ENCODE results near the gene FSTL5.

Gene FSTL5

DNA sequence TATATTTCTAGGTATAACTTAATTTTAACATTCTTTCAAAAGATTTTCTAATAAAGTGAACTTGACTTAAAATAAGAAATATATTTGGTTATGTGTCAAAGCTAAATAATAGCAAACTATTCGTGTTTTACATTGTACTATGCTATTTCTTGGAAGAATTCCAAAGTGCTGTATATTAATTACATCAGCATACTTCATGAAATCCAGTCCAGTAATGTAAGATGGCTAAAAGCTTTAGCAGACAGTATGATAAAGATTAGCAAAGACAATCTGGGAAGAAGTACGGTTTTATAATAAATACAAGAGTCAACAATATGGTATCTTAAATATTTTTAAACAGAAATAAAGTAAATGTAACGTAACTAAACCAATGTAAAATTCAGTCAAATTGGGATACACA is 125.7 kb downstream of the FSTL5 start:
- H3K36me3 Mint-ChIP-seq (ENCODE audit: low read depth) = no peaks in the 10 kb centered on the region
- H3K9me3 Mint-ChIP-seq = peaks cover 12% of the 10 kb centered on the region
- intact Hi-C loops (cut with micrococcal nuclease) = no loop called here
- no peak overlapping the region for H3K4me3 Mint-ChIP-seq
- H3K27me3 Mint-ChIP-seq = no peaks in the 10 kb centered on the region
- H3K27ac Mint-ChIP-seq = no peak overlapping the region
- H3K4me1 Mint-ChIP-seq (ENCODE audit: low read depth) = no peaks in the 10 kb centered on the region

DNA sequence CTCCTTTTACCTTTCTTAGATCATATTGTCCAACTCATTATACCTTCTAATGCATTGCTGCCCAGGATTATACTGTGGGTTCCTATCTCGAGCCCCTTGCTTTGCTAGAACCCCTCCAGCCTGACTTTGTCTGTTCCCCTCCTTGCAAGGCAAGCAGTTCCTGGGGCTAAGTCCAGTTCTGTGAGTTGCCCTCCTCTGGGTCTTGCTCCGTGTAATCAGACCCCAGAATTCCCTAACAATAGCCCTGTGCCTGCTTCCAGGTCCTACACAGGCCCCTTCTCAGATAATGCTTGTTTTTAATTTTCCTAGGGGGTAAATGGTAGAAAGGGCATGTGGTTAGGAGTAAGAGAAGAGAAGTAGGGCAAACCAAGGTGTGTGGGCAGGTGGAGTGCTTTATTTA is 145.9 kb downstream of the FSTL5 start:
- Mint-ChIP-seq H3K9me3 (no peaks in the 10 kb centered on the region), H3K27ac (no peak overlapping the region), H3K36me3 (ENCODE audit: low read depth) (no peaks in the 10 kb centered on the region), H3K4me1 (ENCODE audit: low read depth) (peaks cover 10% of the 10 kb centered on the region), H3K27me3 (no peaks in the 10 kb centered on the region), H3K4me3 (no peak overlapping the region)
- intact Hi-C loops (cut with micrococcal nuclease) = no loop called here

DNA sequence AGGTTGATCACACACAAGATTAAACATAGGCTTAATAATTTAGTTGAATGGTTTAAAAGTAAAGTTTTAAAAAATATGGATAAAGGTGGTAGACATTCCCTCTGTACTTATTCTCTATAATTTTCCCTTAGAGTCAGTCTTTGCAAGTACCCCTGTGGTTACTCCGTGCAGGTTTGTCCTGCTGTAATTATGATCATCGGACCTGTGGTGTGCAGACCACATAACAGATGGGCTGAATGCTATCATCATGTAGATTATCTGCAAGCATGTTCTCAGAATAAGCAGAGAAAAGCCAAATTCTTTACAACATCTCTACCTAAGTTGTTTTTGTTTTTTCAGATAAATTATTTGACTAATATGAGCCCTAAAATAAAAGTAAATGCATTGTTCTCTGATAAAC is 146.8 kb downstream of the FSTL5 start:
- Mint-ChIP-seq H3K9me3 (no peaks in the 10 kb centered on the region), H3K36me3 (ENCODE audit: low read depth) (no peaks in the 10 kb centered on the region), H3K4me3 (no peak overlapping the region), H3K27ac (no peak overlapping the region), H3K4me1 (ENCODE audit: low read depth) (peaks cover 10% of the 10 kb centered on the region), H3K27me3 (no peaks in the 10 kb centered on the region)
- intact Hi-C loops (cut with micrococcal nuclease) = no loop called here

DNA sequence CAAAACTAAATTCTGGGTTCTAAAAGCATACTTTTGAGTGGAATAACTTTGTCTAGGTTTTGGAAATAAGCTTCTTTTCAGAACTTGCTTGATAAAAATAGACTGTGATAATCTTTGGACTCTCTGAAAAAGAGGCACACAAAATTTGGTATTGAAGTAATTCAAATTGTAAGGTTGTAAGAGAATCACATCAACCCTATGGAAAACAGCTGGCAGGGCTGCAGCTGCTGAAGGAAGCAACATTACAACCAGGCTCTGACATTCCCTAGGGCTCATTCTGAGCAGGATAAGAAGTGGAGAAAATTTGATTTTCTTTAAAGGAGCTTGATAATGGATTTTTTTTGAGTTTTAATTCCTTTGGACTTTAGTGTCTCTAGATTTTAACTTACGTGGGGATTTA is 147.6 kb downstream of the FSTL5 start:
- intact Hi-C loops (cut with micrococcal nuclease) = no loop called here
- Mint-ChIP-seq H3K4me1 (ENCODE audit: low read depth) (peaks cover 10% of the 10 kb centered on the region), H3K36me3 (ENCODE audit: low read depth) (no peaks in the 10 kb centered on the region), H3K27me3 (no peaks in the 10 kb centered on the region), H3K4me3 (no peak overlapping the region), H3K9me3 (no peaks in the 10 kb centered on the region), H3K27ac (no peak overlapping the region)

DNA sequence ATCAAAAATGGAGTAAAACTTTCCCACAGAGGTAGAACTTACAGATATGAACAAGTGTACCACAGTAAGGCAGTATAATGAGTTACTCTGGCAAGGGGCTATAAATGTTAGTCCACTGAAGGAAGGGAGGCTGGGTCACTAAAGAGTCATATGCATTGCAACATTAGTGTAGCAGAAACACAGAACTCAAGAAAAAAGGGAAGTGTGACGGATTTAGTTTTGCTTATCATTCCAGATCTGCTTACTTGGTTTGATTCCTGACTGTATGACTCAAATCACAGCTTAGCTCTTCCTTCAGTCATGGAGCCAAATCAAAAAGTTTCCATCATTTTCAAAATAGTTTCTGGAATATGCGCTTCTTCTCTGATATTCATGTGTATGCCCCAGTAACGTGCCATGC is 148.7 kb downstream of the FSTL5 start:
- Mint-ChIP-seq H3K27me3 (no peaks in the 10 kb centered on the region), H3K4me3 (no peak overlapping the region), H3K27ac (no peak overlapping the region), H3K4me1 (ENCODE audit: low read depth) (peaks cover 10% of the 10 kb centered on the region), H3K9me3 (no peaks in the 10 kb centered on the region), H3K36me3 (ENCODE audit: low read depth) (no peaks in the 10 kb centered on the region)
- intact Hi-C loops (cut with micrococcal nuclease) = no loop called here

DNA sequence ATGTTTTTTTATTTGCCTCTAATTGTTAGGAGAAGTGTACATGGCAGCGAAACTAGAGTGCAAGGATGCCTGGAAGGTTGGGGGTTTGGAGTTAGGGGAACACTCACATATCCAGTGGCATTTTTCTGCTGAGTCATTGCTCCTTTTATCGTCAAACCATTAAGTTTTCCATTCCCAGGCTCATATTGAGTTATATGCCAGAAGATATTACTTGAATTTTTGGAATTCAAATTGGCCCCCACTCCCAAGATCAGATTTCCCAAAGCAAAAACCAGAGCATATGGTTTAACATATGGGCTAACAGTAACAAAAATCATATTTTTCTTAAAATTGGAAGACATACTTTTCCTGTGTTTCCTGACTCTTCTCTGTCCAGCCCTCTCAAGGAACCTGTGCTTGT is 152.7 kb downstream of the FSTL5 start:
- H3K36me3 Mint-ChIP-seq (ENCODE audit: low read depth) = no peaks in the 10 kb centered on the region
- intact Hi-C loops (cut with micrococcal nuclease) = no loop called here
- peaks cover 10% of the 10 kb centered on the region for H3K4me1 Mint-ChIP-seq (ENCODE audit: low read depth)
- no peaks in the 10 kb centered on the region for H3K9me3 Mint-ChIP-seq
- H3K4me3 Mint-ChIP-seq = no peak overlapping the region
- H3K27me3 Mint-ChIP-seq = no peaks in the 10 kb centered on the region
- no peak overlapping the region for H3K27ac Mint-ChIP-seq

DNA sequence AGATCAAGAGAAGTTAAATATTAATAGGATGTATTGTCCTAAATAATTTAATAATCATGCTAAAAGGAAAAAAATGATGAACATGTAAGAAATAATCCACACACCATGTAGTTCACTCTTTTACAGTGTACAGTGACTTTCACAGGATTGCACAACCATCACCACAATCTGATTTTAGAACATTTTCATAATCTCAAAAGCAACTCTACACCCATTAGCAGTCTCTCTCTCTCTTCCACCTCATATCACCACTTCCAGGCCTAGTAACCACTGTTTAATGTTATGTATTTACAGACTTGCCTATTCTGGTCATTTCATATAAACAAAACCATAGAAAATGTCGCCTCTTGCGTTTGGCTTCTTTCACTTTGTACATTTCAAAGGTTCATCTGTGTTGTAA is 153.4 kb downstream of the FSTL5 start:
- Mint-ChIP-seq H3K27me3 (no peaks in the 10 kb centered on the region), H3K4me3 (no peak overlapping the region), H3K27ac (no peak overlapping the region), H3K4me1 (ENCODE audit: low read depth) (peaks cover 5% of the 10 kb centered on the region), H3K36me3 (ENCODE audit: low read depth) (no peaks in the 10 kb centered on the region), H3K9me3 (no peaks in the 10 kb centered on the region)
- intact Hi-C loops (cut with micrococcal nuclease) = no loop called here

DNA sequence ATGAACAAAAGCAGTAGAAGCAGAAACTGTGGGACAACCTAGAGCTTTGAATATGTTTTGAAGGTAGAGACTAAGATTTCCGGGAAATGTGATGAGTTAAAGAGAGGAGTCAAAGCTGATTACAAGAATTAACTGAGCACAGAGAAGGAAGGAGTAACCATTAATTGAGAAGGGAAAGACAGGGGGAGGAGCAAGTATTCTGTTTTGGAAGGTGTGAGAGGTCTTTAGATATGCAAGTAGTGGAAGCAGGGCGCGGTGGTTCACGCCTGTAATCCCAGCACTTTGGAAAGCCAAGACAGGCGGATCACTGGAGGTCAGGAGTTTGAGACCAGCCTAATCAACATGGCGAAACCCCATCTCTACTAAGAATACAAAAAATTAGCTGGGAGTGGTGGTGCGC is 171.5 kb downstream of the FSTL5 start:
- Mint-ChIP-seq H3K27ac (no peak overlapping the region), H3K27me3 (no peaks in the 10 kb centered on the region), H3K36me3 (ENCODE audit: low read depth) (no peaks in the 10 kb centered on the region), H3K4me3 (no peak overlapping the region), H3K9me3 (no peaks in the 10 kb centered on the region), H3K4me1 (ENCODE audit: low read depth) (no peaks in the 10 kb centered on the region)
- intact Hi-C loops (cut with micrococcal nuclease) = no loop called here

DNA sequence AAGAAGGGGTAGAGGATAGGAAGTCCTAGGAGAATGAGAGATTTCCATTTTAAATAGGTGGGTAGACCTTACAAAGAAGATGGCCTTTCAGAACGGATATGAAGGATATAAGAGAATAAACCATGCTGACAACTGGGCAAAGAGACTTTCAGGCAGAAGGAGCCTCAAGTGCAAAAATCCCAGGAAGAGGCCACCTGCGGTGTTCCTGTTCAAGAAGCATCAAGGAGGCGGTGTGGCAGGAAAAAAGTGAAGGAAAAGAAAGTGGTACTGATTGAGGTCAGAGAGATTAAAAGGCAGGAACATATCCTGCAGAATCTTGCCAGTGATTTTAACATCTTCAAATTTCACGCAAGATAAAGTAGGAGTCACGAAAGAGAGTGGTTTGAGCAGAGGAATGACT is 172.0 kb downstream of the FSTL5 start:
- Mint-ChIP-seq H3K27me3 (no peaks in the 10 kb centered on the region), H3K4me1 (ENCODE audit: low read depth) (no peaks in the 10 kb centered on the region), H3K4me3 (no peak overlapping the region), H3K9me3 (no peaks in the 10 kb centered on the region), H3K36me3 (ENCODE audit: low read depth) (no peaks in the 10 kb centered on the region), H3K27ac (no peak overlapping the region)
- intact Hi-C loops (cut with micrococcal nuclease) = no loop called here

DNA sequence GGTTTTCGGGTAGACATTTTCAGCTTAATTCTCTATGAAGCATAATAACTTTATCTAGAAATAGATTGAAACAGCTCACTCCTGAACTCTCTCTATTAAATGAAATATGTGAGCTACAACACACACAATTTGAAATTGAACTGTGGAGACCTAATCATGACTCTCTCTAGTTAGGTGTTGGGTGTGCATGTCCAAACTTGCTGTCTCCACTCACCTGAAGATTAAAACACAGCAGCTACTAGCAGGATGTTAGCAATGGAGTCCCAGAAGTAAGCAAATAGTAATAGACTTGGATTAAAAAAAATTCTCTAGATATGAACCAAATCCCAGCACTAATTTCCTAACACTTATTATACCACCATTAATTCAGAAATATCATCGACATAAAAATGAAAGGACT is 173.1 kb downstream of the FSTL5 start:
- Mint-ChIP-seq H3K4me1 (ENCODE audit: low read depth) (no peaks in the 10 kb centered on the region), H3K9me3 (no peaks in the 10 kb centered on the region), H3K36me3 (ENCODE audit: low read depth) (no peaks in the 10 kb centered on the region), H3K27ac (no peak overlapping the region), H3K4me3 (no peak overlapping the region), H3K27me3 (no peaks in the 10 kb centered on the region)
- intact Hi-C loops (cut with micrococcal nuclease) = no loop called here

DNA sequence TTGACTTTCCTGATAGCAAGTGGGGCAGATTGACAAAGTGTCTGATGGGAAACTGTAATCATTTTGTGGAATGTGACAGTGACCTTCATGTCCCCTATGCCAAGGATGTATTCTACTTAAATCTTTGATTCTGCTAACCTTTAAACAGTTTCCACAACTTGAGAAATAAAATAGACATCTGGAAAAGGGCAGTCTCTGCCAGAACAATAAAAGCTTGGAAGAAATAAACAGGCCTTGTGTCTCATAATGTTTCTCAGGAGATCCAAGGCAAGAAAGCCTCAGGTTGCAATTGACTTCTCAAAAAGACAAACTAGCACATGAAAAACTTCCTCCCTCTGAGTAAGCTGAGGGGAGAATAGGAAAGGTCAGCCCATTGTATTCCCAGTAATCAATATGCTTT is 174.9 kb downstream of the FSTL5 start:
- no peaks in the 10 kb centered on the region for H3K9me3 Mint-ChIP-seq
- no peaks in the 10 kb centered on the region for H3K36me3 Mint-ChIP-seq (ENCODE audit: low read depth)
- no peaks in the 10 kb centered on the region for H3K4me1 Mint-ChIP-seq (ENCODE audit: low read depth)
- no peak overlapping the region for H3K27ac Mint-ChIP-seq
- no peak overlapping the region for H3K4me3 Mint-ChIP-seq
- no peaks in the 10 kb centered on the region for H3K27me3 Mint-ChIP-seq
- intact Hi-C loops (cut with micrococcal nuclease) = no loop called here

DNA sequence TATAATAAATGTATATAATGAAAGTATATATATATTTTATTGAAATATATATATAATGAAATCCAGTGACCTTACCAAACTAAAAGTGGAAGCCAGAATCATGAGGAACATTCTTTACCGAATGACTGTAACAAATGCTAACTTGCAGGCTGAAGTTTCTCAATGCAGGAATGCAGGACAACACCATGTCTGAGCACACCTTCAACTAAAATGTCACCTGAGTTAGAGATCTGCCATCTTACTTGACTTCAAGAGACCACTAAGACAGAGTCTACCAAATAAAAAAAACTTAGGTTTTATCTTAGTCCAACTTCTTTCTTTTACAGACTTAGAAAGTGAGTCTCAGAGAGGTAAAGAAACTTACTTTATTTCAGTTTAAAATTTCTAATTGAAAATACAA is 176.2 kb downstream of the FSTL5 start:
- no peak overlapping the region for H3K4me3 Mint-ChIP-seq
- H3K4me1 Mint-ChIP-seq (ENCODE audit: low read depth) = no peaks in the 10 kb centered on the region
- no peak overlapping the region for H3K27ac Mint-ChIP-seq
- H3K9me3 Mint-ChIP-seq = no peaks in the 10 kb centered on the region
- no peaks in the 10 kb centered on the region for H3K27me3 Mint-ChIP-seq
- intact Hi-C loops (cut with micrococcal nuclease) = no loop called here
- H3K36me3 Mint-ChIP-seq (ENCODE audit: low read depth) = no peaks in the 10 kb centered on the region

DNA sequence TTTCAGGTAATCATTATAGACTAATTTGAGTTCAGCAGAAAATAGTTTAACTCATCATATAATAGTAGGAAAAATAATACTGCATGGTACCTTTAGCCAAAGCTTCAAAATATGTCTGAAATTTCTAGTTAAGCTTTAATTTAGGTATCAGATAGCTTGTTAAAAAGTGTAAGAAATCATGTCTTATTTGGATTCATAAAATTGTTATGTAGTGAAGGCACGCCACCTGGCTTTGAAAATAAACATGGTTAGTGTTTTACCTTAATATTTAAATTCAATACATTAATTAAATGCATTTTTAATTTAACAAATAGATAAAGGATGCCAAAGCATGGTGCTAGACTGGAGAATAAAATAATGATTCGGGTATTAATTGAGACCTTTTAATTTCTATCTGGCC is 211.4 kb downstream of the FSTL5 start:
- Mint-ChIP-seq H3K9me3 (no peaks in the 10 kb centered on the region), H3K4me3 (no peak overlapping the region), H3K27ac (no peak overlapping the region), H3K4me1 (ENCODE audit: low read depth) (no peaks in the 10 kb centered on the region), H3K36me3 (ENCODE audit: low read depth) (no peaks in the 10 kb centered on the region), H3K27me3 (no peaks in the 10 kb centered on the region)
- intact Hi-C loops (cut with micrococcal nuclease) = no loop called here

DNA sequence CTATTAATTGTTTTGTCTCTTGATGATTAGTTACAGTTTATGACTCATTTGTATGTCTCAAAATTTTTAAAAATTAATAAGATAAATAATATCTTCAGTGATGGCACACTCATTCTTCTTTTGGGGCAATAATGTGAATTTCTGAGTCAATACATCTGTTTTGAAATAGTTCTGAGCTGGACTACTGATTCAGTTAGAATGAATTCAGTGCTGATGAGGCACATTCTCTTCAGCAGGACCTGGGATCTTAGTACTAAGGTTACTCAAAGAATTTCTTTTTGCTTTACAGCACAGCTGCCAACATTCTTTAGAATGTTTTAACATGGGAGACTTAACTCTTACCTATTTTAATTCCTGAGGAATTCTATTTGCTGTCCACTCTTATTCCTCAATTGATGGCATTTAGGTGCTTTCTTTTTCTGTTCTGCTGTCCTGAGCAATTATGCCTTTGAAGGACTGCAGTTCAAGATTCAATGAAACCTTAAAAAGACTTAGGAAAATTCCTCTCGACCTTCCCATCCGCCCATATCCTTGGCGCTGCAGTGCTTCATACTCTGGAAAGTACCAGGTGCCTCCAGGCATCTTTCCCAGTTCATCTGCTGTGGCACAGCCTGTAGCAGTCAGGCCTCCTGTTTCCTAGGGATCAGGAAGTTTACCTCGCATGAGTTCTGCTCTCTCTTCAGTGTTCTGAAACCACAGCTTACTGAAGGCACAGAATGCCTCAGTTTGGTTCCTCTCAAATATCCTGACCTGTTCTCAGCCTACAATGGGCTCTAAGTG is 213.7 kb downstream of the FSTL5 start:
- Mint-ChIP-seq H3K36me3 (ENCODE audit: low read depth) (no peaks in the 10 kb centered on the region), H3K9me3 (no peaks in the 10 kb centered on the region), H3K4me1 (ENCODE audit: low read depth) (no peaks in the 10 kb centered on the region), H3K27me3 (no peaks in the 10 kb centered on the region), H3K4me3 (no peak overlapping the region), H3K27ac (no peak overlapping the region)
- intact Hi-C loops (cut with micrococcal nuclease) = no loop called here

DNA sequence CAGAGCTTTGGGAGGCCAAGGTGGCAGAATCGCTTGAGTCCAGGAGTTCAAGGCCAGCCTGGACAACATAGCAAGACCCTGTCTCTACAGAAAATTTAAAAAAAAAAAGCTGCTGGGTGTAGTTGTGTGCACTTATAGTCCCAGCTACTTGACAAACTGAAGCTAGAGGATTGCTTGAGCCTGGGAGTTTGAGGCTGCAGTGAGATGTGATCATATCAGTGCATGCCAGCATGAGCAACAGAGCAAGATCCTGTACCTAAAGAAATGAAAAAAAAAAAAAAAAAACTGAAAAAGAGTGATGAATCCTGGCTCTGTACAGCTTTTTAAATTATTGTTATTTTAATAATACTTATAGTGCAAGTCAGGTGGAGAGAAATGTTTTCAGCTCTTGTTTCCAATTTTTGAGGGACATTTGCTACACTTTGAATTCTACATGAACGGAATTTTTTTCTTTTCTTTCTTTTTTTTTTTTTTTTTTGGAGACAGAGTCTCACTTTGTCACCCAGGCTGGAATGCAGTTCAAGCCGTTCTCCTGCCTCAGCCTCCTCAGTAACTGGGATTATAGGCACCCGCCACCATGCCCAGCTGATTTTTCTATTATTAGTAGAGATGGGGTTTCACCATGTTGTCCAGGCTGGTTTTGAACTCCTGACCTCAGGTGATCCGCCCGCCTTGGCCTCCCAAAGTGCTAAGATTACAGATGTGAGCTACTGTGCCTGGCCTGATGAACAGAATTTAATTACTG is 215.6 kb downstream of the FSTL5 start:
- Mint-ChIP-seq H3K36me3 (ENCODE audit: low read depth) (no peaks in the 10 kb centered on the region), H3K4me3 (no peak overlapping the region), H3K27me3 (no peaks in the 10 kb centered on the region), H3K4me1 (ENCODE audit: low read depth) (no peaks in the 10 kb centered on the region), H3K27ac (no peak overlapping the region), H3K9me3 (no peaks in the 10 kb centered on the region)
- intact Hi-C loops (cut with micrococcal nuclease) = no loop called here

All from dendritic cell treated with granulocyte-macrophage colony-stimulating factor and Interleukin-4, amounts not matched to agents 40 ng/mL and 50 ng/mL, for 4 days (primary cell).